SK-N-MC (cell line): Measurements from ENCODE around the gene KIF16B.

Experiments
- EZH2 ChIP-seq: fragments of 200-600 bp; sonication (generic); IDR thresholded peaks from one replicate; pipeline ENCODE4 v1.6.1; 2017; ENCODE audit warnings: antibody characterized with exemption
- POLR2AphosphoS5 ChIP-seq: IDR thresholded peaks from 2 replicates; pipeline ENCODE4 v1.6.1; 2012; ENCODE audit warnings: mild to moderate bottlenecking, low read depth, low read length, borderline replicate concordance

DNA sequence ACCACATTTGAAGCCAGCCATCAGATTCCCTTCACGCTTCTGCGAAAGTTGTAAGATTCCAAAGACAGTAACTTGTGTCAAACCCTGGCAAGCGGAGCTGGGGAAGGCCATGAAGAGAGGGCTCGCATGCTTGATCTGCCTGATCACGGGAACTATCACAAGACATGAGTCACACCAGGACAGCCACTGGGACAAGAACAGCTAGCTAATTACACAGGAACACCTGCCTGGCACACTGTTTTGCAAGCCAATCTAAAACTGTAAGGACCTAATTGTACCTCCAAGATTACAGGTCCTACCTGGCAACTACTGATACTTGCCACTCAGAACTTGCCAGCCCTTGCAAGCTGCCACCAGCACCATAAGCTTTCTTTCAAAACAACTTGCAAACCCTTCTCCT lies 289.3 kb downstream of the KIF16B start:
- no peak for TF ChIP-seq EZH2
- no peak for TF ChIP-seq POLR2AphosphoS5
